Upper lobe of left lung (tissue), 4 donors: ENCODE results near the gene MROH8.

ENCODE experiments used
- POLR2A ChIP-seq, 4 donors: fragments of 450-650 bp; IDR thresholded peaks; one replicate each; pipeline ENCODE4 v1.5.1; 2016 to 2017; ENCODE audit warnings: antibody characterized with exemption in 4 of 4, mild to moderate bottlenecking in 2 of 4
- TF ChIP-seq, protein P1 (sequence below), 6 experiments: fragments of 450-650 bp in 4 of 6; fragments of 200-600 bp in 2 of 6; sonication (generic) in 2 of 6; IDR thresholded peaks; one replicate each; pipeline ENCODE4 v1.5.1; 2016 to 2019; ENCODE audit warnings: antibody characterized with exemption in 6 of 6

DNA sequence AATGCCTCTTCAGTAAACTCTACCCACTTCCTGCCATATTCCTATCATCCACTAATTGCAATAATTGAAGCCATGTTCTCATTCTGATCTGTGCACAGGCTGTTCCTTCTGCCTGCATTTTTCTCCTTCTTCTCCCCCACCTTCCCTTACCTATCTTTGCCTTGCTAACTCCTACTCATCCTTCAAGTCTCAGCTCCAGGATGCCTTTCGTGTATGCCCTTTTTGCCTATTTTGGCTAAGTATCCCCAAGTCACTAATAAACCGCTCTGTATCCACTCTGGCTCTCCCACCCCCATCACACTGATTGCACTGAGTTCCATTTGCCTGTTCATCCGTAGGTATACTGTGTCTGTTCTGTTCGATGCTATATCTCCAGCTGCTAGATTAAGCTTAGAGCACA lies 6.5 kb downstream of the MROH8 start:
- TF ChIP-seq, protein P1, sequence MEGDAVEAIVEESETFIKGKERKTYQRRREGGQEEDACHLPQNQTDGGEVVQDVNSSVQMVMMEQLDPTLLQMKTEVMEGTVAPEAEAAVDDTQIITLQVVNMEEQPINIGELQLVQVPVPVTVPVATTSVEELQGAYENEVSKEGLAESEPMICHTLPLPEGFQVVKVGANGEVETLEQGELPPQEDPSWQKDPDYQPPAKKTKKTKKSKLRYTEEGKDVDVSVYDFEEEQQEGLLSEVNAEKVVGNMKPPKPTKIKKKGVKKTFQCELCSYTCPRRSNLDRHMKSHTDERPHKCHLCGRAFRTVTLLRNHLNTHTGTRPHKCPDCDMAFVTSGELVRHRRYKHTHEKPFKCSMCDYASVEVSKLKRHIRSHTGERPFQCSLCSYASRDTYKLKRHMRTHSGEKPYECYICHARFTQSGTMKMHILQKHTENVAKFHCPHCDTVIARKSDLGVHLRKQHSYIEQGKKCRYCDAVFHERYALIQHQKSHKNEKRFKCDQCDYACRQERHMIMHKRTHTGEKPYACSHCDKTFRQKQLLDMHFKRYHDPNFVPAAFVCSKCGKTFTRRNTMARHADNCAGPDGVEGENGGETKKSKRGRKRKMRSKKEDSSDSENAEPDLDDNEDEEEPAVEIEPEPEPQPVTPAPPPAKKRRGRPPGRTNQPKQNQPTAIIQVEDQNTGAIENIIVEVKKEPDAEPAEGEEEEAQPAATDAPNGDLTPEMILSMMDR (IDR thresholded peaks at IDR 0.05): no peak
- TF ChIP-seq POLR2A (IDR thresholded peaks at IDR 0.05): no peak
